Heart left ventricle (tissue), 13 donors: ENCODE results near the gene SZRD1.

Experiments used
- CTCF ChIP-seq, 12 donors: fragments of 200-600 bp; sonication (generic) in 4 of 12; IDR thresholded peaks; one replicate each; pipeline versions ENCODE4 v1.5.0 to v1.8.0; 2018 to 2022; ENCODE audit warnings: antibody characterized with exemption in 12 of 12, mild to moderate bottlenecking in 5 of 12
- POLR2A ChIP-seq, 2 donors: fragments of 450-650 bp; IDR thresholded peaks; one replicate each; pipeline ENCODE4 v1.6.1; 2017; ENCODE audit warnings: antibody characterized with exemption in 2 of 2, mild to moderate bottlenecking in 2 of 2, moderate library complexity in 2 of 2
- donor health status: ischemic (EF 13 %, LVEDD 7.1; RV severe dilation, severe dysfunction).
- donor health status: DM: no; HTN: yes; CAD: no.
- donor health status: DM: no; HTN: no; CAD: no.
- donor health status: ischemic (EF 25% LVEDD 6.9; RV normal size, moderate dysfunction).
- donor health status: ischemic (EF 25% LVEDD 5.7; RV mildly dilated, moderate dysfunction).
- donor health status: ischemic (EF 35%, LVEDD 5.7; RV mildly dilated, moderate dysfunction).
- donor health status: nonischemic (EF 11% LVEDD 7.7; RV severe dilation, severe dysfunction).
- donor health status: DM: yes; HTN: yes; CAD: no.
- donor health status: PGD.
- donor health status: ischemic (EF 29% LVEDD 5.4; RV normal size, mild dysfunction).
- donor health status: nonischemic (EF 23%, LVEDD 6.1; RV moderate dilation, normal function).

DNA sequence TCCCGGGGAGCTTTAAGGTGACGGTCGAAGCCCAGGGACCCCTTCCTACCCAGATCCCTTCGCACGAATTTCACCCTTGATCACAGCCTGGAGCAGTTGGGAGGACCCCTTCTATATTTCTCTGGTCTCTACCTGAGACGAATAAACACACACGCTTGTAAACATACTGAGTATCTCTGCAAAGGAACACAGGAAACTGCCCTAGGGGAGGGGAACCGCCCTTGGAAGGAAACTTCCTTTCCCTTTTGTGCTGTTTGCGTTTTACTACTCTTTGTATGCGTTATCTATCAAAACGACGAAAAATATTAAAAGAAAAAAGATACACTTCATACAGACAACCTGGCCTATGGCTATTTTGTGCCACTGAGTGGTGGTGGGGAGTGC is 74.2 kb downstream of the SZRD1 start:
- TF ChIP-seq CTCF (IDR thresholded peaks at IDR 0.05): no peak
- TF ChIP-seq POLR2A (IDR thresholded peaks at IDR 0.05): no peak
